NCI-H146 treated with DMSO at 0.1 percent for 48 hours (cell line): ENCODE data around the gene RBM20.

Source experiments
- DNase-seq: peaks from one replicate; lab custom pipeline; 2025; ENCODE audit not compliant: unreplicated experiment; lab: John Stamatoyannopoulos, UW

The RBM20 gene

DNA sequence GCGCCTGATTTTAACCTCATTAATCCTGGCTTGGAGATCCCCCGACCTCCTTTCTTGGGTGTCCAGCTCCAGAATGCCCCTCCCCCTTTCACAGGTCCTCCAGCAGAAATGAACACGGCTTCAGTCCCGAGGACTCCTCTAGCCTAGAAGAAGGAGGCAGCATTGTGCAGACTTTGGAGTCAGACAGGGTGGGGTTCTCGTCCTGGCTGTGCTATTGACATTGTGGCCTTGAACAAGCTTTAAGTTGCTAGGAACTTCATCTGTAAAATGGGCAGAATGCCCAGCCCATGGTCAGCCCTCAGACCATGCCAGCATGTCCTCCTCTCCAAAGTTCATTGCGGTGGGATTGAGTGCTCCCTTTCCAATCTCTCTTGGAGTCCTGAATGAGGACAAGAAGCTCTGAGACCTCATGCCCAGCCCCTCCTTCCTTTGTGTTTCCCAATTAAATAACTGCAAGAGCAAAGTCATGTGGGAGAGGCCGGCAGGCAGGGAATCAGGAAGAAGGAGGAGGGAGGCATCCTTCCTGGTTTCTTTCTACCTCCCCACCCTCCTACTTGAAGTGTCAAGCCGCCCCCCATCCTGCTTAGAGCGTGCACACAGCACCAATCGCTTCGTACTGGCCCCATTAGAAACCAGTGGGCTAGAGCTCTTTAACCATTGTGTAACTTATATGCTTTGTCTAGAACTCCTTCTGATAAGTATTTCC lies 86.4 kb downstream of the RBM20 start:
- no peak for DNase-seq

DNA sequence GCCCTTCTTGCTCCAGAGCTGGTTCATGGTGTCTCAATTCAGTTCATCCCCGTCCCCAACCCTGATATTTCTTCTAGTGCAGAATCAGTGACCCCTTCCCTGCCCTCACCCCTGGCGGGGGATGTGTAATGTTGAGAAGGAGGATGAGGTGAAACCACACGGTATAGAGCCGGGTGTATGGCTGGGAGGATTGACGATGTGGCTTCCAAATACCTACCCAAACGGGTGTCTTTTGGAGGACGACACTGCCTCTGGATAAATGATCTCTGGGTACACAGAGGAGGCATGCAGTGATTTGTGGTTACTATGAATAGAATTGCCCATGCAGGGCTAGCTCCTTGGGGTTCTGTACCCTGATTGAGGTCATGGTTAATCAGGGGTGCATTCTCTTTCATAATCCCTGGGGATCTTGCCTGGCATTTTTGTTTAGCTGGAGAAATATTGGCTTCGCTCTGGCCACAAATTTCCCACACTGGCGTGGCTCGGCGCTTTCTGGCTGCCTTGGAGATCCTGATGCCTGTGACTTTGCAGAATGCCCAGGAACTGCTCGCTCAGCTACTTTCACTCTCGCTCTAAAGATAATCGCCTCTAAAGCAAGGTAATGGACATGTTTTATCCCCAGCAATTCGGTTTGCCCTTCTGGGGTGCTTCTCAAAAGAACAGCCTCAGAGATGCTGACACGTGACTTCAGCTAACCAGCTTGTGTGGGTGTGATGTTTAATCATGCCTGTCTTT lies 89.2 kb downstream of the RBM20 start:
- peak; percentile 13 for DNase-seq

DNA sequence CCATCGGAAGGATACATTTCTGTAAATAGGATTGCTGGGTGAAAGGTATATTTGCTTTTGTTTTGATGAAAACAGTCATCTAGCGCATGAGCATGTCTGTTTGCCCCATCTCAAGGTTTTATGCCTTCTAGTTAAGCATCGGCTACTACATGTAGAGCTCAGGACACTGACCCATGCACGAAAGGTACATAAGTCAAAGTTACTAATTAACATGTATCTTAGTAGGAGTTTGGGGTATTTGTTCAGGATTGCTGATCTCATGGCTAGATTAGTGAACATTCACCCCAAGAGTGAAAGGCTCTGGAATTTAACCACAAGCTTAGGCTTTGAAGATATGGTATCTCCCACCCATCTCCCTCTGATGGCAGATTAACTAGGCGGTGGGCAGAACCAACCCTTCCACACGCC lies 91.5 kb downstream of the RBM20 start:
- DNase-seq, result no peak

DNA sequence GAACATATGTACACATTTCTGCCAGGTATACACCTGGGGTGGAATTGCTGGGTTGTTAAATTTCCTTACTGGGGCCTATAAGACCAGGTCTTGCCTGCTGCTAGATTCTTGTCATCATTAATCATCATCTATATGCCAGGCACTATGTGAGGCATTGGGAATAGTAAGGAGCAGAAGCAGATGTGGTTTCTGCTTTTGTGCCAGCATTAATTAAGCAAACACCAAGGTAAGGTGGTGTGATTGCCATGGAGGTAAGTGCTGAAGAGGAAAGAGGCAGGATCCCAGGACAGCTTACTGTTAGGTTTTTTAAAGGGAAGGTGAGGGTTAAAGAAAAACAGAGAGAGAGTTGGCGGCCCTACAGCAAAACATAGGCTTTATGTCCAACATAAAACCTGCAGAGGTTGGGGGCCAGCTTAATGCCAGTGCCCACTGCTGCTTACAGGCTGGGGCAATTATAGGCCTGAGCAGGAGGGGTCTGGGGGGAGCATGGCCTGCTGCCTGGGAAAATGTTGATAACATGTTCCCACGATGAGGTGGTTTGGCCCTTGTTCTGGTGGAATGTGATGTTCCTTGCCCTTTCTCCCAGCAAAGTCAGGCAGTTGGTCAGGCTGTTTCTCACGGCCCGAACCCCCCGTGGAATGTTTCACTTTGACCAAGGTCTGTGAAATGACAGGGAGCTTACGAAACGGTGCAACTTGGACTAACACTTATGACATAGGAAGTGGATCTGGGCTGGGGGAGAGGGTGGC lies 93.9 kb downstream of the RBM20 start:
- no peak for DNase-seq

DNA sequence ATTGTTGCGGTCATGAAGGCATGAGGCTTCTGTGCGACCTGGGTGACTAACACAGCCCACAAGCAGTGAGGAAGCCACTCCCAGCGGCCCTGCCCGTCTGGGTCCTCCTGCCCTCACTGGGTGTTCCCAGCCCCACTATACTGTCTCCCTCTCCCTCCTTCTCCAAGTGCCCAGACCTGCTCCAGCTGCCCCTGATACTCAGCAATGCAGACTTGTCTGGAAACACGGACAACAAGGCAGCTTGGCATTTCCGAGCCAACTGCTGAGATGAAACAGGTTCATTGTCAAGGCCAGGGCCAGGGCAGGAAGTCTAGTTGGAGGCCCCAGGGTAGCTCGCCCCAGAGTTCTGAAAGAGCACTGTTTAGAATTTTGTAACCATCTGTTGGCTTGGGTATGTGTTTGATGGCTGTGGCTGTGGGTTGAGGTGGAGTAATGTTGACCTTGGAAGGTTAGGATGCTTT lies 95.7 kb downstream of the RBM20 start:
- DNase-seq, result no peak

DNA sequence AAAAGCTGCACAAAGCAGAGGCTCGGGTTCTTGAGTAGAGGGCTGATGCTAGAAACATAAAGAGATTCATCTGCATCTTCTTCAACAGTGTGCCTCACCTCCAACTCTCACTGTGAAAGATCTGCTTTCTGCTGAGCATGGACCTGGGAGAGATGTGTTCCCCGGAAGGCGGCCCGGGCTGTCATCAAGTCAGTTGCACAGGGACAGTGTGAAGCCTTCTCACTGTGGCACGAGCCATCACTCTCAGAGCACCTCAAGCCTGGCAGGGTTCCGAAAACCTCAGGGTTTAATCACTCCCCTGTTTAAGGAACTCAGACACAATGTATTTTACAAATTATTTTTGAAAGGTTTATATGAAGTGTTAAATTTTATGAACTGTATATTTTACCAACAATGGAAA lies 98.7 kb downstream of the RBM20 start:
- no peak for DNase-seq

DNA sequence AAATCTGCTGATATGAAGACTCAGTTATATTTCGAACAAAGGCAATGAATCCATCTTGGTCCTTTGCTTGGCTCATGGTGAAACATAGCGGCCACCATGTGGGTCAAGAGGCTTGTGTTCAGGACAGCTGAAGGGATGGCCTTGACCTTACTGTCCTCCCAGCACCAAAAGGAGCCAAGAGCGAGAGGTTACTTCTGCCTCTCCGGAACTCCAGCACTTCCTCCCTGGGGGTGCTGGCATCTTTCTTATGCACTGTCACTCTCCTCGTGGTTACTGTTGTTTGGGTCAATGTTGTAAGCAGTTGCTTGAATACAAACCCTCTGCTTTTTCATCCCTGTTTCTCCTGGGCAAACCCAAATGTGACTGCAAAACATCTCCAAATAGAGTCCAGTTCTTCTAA lies 100.6 kb downstream of the RBM20 start:
- DNase-seq, result no peak

DNA sequence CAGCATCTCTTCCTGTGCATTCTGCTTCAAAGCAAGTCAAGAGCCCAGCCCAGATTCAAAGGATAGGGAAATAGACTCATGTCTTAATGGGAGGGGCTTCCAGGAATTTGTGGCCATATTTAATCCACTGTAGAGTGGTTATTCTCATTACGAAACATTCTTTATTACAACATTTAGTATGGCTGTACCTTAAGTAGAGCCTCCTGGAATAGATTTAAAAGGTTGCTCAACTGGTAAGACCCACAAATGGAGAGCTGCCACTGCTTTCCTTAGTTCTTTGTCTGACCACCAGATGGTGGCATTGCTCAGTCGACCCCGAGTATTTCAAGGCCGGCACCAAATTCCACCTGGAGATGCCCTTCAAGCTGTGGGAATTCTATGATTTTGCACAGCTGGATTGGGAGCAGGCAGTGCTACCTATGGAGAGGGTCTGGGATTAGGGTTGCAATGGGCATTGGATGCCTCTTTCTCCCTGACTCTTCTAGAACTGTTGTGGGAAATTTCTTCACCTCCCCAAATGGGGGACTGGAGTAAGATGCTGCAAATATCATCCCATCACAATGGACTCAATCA lies 102.2 kb downstream of the RBM20 start:
- DNase-seq, result peak; percentile 55

DNA sequence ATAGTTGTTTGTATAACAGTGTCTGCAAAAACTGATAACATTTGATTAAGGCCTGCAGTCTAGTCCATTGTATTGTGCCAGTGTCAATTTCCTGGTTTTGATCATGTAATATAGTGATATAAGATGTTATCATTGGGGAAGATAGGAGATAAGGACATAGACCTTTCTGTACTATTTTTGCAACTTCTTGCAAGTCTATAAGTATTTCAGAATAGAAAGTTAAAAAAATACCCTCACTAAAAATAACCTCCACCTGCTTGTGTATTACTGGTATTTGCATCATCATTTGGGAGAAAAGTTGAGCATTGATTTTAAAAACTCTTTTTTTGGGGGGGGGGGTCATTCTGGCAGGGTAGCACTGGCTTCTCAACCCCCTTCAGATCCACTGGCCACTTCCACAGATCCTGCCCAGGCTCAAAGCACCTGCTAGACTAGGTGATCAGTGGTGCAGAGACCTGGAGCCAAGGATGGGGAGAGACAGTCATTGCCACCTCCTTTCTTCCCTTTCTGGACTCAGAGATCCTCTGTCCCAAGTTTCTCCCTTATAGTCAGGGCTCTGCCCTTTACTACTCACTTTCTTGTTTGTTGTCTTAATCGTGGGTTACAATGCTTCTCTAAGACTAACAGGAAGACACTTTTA lies 103.0 kb downstream of the RBM20 start:
- no peak for DNase-seq

DNA sequence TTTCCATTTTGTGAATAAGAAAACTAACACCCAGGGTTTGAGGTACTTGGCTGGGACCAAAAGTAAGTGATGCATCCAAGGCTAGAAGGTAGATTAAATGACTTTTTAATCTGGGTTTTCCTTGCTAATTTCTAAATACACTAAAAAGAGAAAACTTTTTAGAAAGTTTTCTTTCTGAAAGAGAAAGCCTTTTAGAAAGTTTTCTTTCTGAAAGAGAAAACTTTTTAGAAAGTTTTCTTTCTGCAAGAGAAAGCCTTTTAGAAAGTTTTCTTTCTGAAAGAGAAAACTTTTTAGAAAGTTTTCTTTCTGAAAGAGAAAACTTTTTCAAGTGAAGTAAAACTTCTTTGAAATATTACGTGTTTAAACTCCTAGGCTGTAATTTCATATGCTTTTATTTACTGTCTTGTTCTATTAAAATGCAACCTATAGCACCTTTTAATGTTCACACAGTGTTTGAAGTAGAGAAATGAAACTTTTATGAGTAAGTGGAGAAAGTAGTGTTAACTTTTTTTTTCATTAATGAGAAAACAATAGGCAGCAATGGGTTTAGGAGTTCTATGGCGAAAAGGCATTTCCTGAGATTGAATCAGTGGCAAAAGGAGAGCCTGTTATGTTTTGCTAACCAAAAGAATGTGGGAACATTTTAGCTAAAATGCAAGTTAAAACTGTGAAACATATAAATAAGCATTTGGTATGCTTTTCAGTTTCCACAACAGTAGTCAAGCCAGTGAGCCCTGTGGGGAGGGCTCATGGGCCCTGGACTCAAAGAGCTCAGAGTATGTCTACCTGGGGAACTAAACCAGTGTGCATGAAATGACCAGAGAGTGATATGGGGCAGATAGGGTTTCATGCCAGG lies 103.7 kb downstream of the RBM20 start:
- DNase-seq, result no peak

DNA sequence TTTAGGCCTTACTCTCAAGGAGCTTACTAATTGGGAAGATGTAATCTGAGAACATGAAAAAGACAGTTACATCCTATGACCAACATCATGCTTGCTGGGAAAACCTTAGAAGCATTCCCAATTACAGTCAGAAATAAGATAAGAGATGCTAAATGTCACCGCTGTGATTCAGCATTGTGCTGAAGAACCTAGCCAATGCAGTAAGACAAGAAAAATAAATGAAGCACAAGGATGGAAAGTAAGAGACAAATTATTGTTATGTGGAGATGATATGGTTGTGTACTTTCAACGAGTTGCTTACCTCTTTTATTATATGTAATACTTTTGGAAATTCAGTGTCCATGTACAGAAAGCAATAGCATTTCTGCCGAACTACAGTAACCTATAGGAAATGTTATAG lies 104.8 kb downstream of the RBM20 start:
- no peak for DNase-seq

DNA sequence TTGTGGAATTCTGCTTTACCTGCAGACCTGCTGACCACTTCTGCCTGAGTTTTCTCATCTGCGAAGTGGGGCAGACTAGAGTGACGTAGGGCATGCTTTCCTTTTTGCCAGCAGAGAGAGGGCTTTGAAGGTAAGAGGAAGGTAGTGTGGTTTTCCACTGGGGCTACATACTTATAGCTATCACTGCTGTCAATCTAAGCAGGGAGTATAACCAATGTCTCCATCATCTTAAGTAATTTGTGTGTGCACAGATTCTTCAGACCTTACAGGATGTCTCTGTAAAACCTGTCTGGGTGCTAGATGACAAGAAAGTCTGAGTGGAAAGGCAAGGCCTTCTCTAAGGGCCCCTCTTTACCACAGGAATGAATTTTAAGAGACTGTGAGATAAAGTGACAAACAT lies 106.8 kb downstream of the RBM20 start:
- DNase-seq, result no peak

DNA sequence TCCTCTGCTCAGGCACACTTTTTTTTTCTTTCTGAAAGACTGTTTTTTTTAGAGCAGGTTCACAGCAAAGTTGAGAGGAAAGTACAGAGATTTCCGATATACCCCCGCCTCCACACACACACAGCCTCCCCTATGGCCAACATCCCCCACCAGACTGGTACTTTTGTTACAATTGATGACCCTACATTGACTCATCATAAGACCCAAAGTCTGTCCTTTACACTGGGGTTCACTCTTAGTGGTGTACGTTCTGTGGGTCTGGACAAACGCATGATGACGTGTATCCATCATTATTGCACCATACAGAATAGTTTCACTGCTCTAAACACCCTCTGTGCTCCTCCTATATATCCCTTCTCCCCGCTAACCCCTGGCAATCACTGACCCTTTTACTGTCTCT lies 107.7 kb downstream of the RBM20 start:
- DNase-seq, result no peak

DNA sequence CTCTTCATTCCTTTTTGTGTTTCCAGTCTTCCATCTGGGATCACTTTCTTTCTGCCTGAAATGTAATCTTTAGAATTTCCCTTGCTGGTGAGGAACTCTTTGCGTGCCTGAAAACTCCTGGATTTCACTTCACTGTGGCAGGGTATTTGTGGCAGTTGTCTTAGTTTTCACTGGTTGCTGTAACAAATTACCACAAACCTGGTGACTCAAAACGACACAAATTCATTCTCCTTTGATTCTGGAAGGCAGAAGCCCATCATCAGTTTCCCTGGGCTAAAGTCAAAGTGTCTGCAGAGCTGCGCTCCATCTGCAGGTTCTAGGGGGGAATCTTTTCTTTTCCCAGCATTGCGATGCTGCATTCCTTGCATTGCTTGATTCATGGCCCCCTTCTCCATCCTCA lies 109.3 kb downstream of the RBM20 start:
- DNase-seq, result no peak

DNA sequence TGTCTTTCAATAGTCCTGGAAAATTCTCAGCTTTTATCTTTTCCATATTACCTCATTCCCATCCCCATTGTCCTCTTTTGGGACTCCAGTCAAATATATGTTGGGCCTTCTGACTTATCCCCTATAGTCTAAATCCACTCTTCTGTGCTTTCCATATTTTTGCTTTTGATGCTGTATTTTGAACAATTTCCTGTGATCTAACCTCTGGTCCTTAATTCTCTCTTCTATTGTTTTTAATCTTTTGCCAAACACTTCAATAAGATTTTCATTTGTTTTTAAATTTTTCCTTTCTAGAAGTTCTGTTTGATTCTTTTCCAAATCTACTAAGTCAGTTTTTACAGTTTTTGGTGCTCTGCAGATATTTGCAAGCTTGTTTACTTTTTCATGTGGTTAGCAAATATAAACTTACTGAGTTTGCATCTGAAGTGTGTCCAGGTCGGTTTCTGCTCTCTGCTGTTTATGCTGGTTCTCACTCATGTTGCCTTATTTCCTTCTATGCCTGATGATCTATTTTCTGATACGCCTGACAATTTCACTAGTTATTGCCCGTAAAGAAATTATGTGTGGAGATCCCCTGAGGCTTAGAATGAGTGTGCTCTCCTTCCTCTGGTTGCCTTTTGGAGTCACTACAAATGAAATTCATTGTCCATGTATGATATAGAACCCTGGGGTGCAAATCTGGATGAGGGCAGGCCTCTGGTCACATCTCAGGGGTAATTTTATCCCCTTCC lies 110.4 kb downstream of the RBM20 start:
- no peak for DNase-seq

DNA sequence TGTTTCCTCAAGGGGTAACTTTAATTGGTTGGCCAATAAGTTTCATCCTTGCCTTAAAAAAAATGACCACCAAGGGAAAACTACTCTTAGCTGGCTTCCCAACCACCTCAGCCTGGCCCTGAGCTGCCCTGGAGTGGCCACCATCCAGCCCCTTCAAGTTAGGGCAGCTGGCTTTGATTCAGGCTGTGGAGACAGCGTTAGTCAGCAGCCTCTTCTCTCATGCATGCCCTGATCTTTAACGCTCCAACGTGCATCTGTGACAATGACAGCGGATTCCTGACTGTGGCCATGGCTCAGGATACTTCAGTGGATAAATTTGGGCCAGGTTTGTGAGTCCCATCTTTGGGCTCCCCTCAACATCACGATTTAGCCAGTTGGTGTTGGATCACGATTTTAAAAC lies 111.6 kb downstream of the RBM20 start:
- DNase-seq, result no peak

DNA sequence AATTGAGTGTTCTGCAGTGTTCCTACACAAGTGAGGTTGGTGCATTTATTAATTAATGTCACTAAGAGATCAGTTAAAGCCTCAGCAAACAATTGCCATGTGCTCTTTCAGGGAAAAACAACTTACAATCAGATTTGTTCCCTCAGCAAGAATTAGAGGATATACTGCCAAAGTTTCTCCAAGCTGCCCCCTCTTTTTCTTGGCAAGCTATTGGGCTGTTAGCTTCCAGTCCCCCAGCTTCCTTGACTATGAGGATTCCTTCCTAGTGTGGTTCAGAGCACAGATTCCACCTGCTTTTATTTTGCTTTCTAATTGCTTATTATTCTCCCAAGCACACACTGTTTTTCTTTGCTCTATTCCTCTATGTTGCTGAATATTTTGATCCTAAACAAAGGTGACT lies 112.7 kb downstream of the RBM20 start:
- no peak for DNase-seq

DNA sequence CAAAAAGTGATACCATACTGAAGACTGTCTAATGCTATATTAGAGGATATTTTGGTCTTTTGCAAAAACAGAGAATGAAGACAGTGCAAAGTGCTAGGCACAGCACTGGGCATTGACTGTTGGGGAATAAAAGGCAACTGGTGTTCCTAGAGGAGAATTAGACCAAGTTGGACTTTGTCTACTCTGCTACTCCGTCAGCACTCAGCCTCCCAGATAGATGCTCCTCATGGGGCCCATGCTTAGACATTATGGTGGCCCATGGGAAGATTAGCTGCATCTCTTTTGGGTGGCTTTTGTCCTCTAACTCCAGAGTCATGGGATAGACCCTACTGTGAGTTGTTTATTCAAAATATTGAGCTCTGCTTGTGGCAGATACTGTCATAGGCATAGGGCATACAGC lies 113.5 kb downstream of the RBM20 start:
- DNase-seq, result no peak

DNA sequence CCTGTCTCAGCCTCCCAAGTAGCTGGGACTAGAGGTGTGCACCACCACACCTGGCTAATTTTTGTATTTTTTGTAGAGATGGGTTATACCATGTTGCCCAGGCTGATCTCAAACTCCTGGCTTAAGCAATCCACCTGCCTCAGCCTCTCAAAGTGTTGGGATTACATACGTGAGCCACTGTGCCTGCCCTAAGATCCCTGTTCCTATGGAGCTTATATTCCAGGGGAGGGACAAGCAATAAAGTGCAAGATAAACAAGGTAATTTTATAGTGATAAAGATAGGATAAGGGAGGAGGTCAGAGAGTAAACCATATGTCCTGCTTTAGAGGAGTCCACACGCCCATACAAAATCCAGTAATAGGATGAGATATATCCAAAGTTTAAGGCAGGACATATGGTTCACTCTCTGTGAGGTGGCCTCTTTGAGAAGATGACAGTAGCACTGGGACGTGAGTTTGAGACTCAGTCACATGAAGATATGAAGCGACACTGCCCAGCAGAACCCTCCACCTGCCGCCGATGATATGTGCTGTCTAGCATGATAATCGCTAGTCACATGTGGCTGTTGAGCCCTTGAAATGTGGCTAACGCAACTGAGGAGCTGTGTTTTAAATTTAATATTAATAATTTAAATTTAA lies 114.1 kb downstream of the RBM20 start:
- no peak for DNase-seq
